HL-60 (cell line): ENCODE measurements around the gene HOXD11.

Experiments used
- CTCF ChIP-seq: IDR thresholded peaks from one replicate; pipeline ENCODE4 v1.5.1; 2011; ENCODE audit warnings: low read length, control low read depth, inconsistent platforms; ENCODE audit not compliant: insufficient read depth
- POLR2AphosphoS5 ChIP-seq: IDR thresholded peaks from 2 replicates; pipeline ENCODE4 v1.6.1; 2012; ENCODE audit warnings: low read depth
- REST ChIP-seq: IDR thresholded peaks from 2 replicates; pipeline ENCODE4 v1.6.1; 2012; ENCODE audit warnings: low read depth; ENCODE audit not compliant: insufficient replicate concordance
- SPI1 ChIP-seq: IDR thresholded peaks from 2 replicates; pipeline ENCODE4 v1.6.1; 2012; ENCODE audit warnings: low read depth, mild to moderate bottlenecking, borderline replicate concordance

- TF ChIP-seq CTCF, result no peak
- no peak for TF ChIP-seq POLR2AphosphoS5
- no peak for TF ChIP-seq REST
- no peak for TF ChIP-seq SPI1
Observed at GRCh38 chr2:176136374-176137251, 29.5 kb downstream of the HOXD11 start.
